SK-N-SH (cell line): ENCODE data around the gene CD300LF. TPM values are rescaled to one million over a fixed set of nuclear protein-coding genes. Genes with fewer than 3 reads are reported as not detected.

Experiments used
- CTCF ChIA-PET: fragments of 300-600, 350-600 bp; formaldehyde crosslinking; extraction: SDS; loops from one replicate; lab custom pipeline; 2021; lab: Yijun Ruan, JAX
- POLR2A ChIA-PET: fragments of 350-600 bp; sonication (Branson Sonifier 250); formaldehyde crosslinking; extraction: SDS; loops from one replicate; lab custom pipeline; 2020; ENCODE audit warnings: antibody characterized with exemption, inconsistent platforms; lab: Yijun Ruan, JAX
- DNase-seq: peaks from one replicate; pipeline ENCODE4 v3.0.0; 2012
- H2AFZ ChIP-seq: fragments of 200-600 bp; sonication (generic); 2 replicates; pipeline ENCODE4 v1.8.1; 2016; ENCODE audit warnings: antibody characterized with exemption, mild to moderate bottlenecking, low read depth
- H3F3A ChIP-seq: fragments of 200-600 bp; sonication (generic); replicated peaks from 2 replicates; pipeline ENCODE3; 2016; ENCODE audit warnings: antibody characterized with exemption, mild to moderate bottlenecking; ENCODE audit not compliant: insufficient read depth
- H3K27ac ChIP-seq, 2 experiments: fragments of 200-500 bp in 1 of 2; fragments of 200-600 bp in 1 of 2; sonication (Bioruptor generic) in 1 of 2; sonication (generic), shearing (Covaris generic) in 1 of 2; 2 replicates each; pipeline versions ENCODE4 v1.5.1 to v1.6.1; 2014 to 2016; ENCODE audit warnings: low read depth in 2 of 2, inconsistent platforms in 1 of 2, low read length in 1 of 2, mild to moderate bottlenecking in 1 of 2, mixed read lengths in 1 of 2
- H3K27me3 ChIP-seq: fragments of 200-600 bp; sonication (generic), shearing (Covaris generic); 2 replicates; pipeline ENCODE4 v1.6.1; 2016; ENCODE audit warnings: mixed run types; ENCODE audit not compliant: insufficient read depth
- H3K36me3 ChIP-seq, 2 experiments: fragments of 200-500 bp in 1 of 2; fragments of 200-600 bp in 1 of 2; sonication (Bioruptor generic) in 1 of 2; sonication (generic) in 1 of 2; replicated peaks in 1 of 2; 2 replicates each; pipeline versions ENCODE3 to v1.5.1; 2014 to 2016; ENCODE audit warnings: low read length in 1 of 2, mild to moderate bottlenecking in 1 of 2; ENCODE audit not compliant: insufficient read depth in 2 of 2, control insufficient read depth in 1 of 2
- H3K4me1 ChIP-seq, 2 experiments: fragments of 200-500 bp in 1 of 2; fragments of 200-600 bp in 1 of 2; sonication (Bioruptor generic) in 1 of 2; sonication (generic), shearing (Covaris generic) in 1 of 2; 2 replicates each; pipeline versions ENCODE4 v1.5.1 to v1.6.1; 2014 to 2016; ENCODE audit warnings: low read depth in 1 of 2, low read length in 1 of 2, mixed run types in 1 of 2; ENCODE audit not compliant: insufficient read depth in 2 of 2, control insufficient read depth in 1 of 2
- H3K4me2 ChIP-seq: fragments of 200-600 bp; sonication (generic), shearing (Covaris generic); 2 replicates; pipeline ENCODE4 v1.6.1; 2017; ENCODE audit warnings: mixed run types
- H3K4me3 ChIP-seq, 2 experiments: fragments of 200-500 bp in 1 of 2; fragments of 200-600 bp in 1 of 2; sonication (Bioruptor generic) in 1 of 2; sonication (generic), shearing (Covaris generic) in 1 of 2; 2 replicates each; pipeline versions ENCODE4 v1.5.1 to v1.8.1; 2014 to 2016; ENCODE audit warnings: low read depth in 2 of 2, inconsistent platforms in 1 of 2, low read length in 1 of 2, mild to moderate bottlenecking in 1 of 2, mixed read lengths in 1 of 2, moderate library complexity in 1 of 2
- H3K79me2 ChIP-seq: fragments of 200-600 bp; sonication (generic); 2 replicates; pipeline ENCODE4 v1.8.1; 2017; ENCODE audit warnings: mild to moderate bottlenecking; ENCODE audit not compliant: insufficient read depth
- H3K9ac ChIP-seq: fragments of 200-600 bp; sonication (generic); 2 replicates; pipeline ENCODE4 v1.6.1; 2017; ENCODE audit warnings: mixed run types
- H3K9me2 ChIP-seq: fragments of 200-600 bp; sonication (generic); 2 replicates; pipeline ENCODE4 v1.6.1; 2017; ENCODE audit warnings: mixed run types
- H3K9me3 ChIP-seq: fragments of 200-600 bp; sonication (generic); 2 replicates; pipeline ENCODE4 v1.6.1; 2017; ENCODE audit warnings: mixed run types, mild to moderate bottlenecking, moderate library complexity
- H4K20me1 ChIP-seq: fragments of 200-600 bp; sonication (generic); 2 replicates; pipeline ENCODE4 v1.6.1; 2017; ENCODE audit warnings: mild to moderate bottlenecking, mixed run types; ENCODE audit not compliant: insufficient read depth
- ELF1 ChIP-seq: IDR thresholded peaks from 2 replicates; pipeline ENCODE4 v1.4.0; 2012
- EP300 ChIP-seq, 2 experiments: IDR thresholded peaks; 2 replicates each; pipeline versions ENCODE4 v1.4.0 to v1.6.1; 2012; ENCODE audit warnings: borderline replicate concordance in 1 of 2, low read depth in 1 of 2, low read length in 1 of 2
- GATA2 ChIP-seq: sonication (generic); formaldehyde crosslinking; IDR thresholded peaks from 2 replicates; pipeline ENCODE4 v1.5.0; 2020; ENCODE audit warnings: mild to moderate bottlenecking, missing genetic modification reagents
- MEF2A ChIP-seq: IDR thresholded peaks from 2 replicates; pipeline ENCODE4 v1.4.0; 2012; ENCODE audit warnings: low read depth, borderline replicate concordance
- MXI1 ChIP-seq: IDR thresholded peaks from 2 replicates; pipeline ENCODE4 v1.6.1; 2012; ENCODE audit warnings: mild to moderate bottlenecking, low read depth, low read length, improper control_type of control experiment
- NFIC ChIP-seq: IDR thresholded peaks from 2 replicates; pipeline ENCODE4 v1.4.0; 2012; ENCODE audit warnings: borderline replicate concordance
- NRF1 ChIP-seq: IDR thresholded peaks from 2 replicates; pipeline ENCODE4 v1.6.1; 2012; ENCODE audit warnings: low read depth, mild to moderate bottlenecking, low read length
- RAD21 ChIP-seq: IDR thresholded peaks from 2 replicates; pipeline ENCODE4 v1.6.1; 2012; ENCODE audit warnings: mild to moderate bottlenecking, low read length
- RFX5 ChIP-seq: IDR thresholded peaks from 2 replicates; pipeline ENCODE4 v1.6.1; 2012; ENCODE audit warnings: mild to moderate bottlenecking, improper control_type of control experiment, low read length
- SMC3 ChIP-seq: IDR thresholded peaks from 2 replicates; pipeline ENCODE4 v1.6.1; 2012; ENCODE audit warnings: low read depth, low read length, improper control_type of control experiment
- TAF1 ChIP-seq: IDR thresholded peaks from 2 replicates; pipeline ENCODE4 v1.6.1; 2012; ENCODE audit warnings: low read depth, mild to moderate bottlenecking, low read length, moderate library complexity, borderline replicate concordance
- TCF12 ChIP-seq: IDR thresholded peaks from 2 replicates; pipeline ENCODE4 v1.4.0; 2012
- WGBS: methylation state at CpG from one replicate; pipeline ENCODE4 v1.1.6; 2017; ENCODE audit warnings: low lambda C conversion rate; 5-methylcytosine and 5-hydroxymethylcytosine counted together
- polyA plus RNA-seq, 3 experiments: library from polyadenylated mRNA; depleted of rRNA; stranded (reverse); fragments of >200 nt; gene quantifications; 2 replicates each; pipeline ENCODE4 v1.2.3, GENCODE V29; 2012
- TF ChIP-seq, protein P1 (sequence below): fragments of 150-350 bp; IDR thresholded peaks from 2 replicates; pipeline ENCODE4 v1.6.1; 2016; ENCODE audit warnings: mild to moderate bottlenecking, low read depth, low read length
- TF ChIP-seq, protein P2 (sequence below): fragments of 150-350 bp; IDR thresholded peaks from 2 replicates; pipeline ENCODE4 v1.6.1; 2017; ENCODE audit warnings: antibody characterized with exemption, low read length, low read depth, borderline replicate concordance
- TF ChIP-seq, protein P3 (sequence below): IDR thresholded peaks from 2 replicates; pipeline ENCODE4 v1.4.0; 2012; ENCODE audit warnings: low read depth, borderline replicate concordance
- TF ChIP-seq, protein P4 (sequence below): IDR thresholded peaks from 2 replicates; pipeline ENCODE4; 2012

The CD300LF gene
- polyA plus RNA-seq, 1 of the 3 experiments (the other 2 are of a cell fraction): not detected

DNA sequence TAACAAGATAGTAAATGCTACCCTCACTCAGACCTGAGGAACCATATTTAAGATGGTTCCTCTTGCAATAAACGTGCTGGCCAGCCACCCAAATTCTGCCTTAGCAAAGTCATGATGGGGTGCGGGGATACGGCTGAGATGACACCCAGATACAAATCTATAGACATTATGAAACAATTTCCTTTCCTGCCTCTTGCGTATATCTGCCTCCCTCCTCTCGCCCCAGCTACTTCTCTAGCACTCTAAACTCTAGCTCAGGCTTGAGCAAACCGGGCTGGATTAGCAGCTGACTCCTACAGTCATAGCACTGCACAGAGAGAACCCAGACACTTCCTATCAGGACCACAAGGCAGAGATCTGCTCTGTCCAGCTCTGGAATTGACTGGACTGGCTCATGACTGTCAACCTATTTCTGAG lies 22.3 kb downstream of the CD300LF start:
- H3K4me2 ChIP-seq: no peak overlapping the region
- 37% methylated on average over 6 of the region's 6 CpGs for WGBS
- H3F3A ChIP-seq: no peaks in the 10 kb centered on the region
- ChIA-PET POLR2A (no interaction called here), CTCF (interaction anchor here (0.5 to 4.0 kb wide), 4 partner anchors 27 to 124 kb away, joined by 3 to 24 read pairs (median 5); partner anchors contain the start of gene RAB37)
- no peak overlapping the region for H3K27ac ChIP-seq
- H3K9me2 ChIP-seq: no peaks in the 10 kb centered on the region
- H3K4me1 ChIP-seq: no peaks in the 10 kb centered on the region
- no peaks in the 10 kb centered on the region for H3K9me3 ChIP-seq
- no peaks in the 10 kb centered on the region for H3K27me3 ChIP-seq
- no peak overlapping the region for H2AFZ ChIP-seq
- no peak overlapping the region for H3K9ac ChIP-seq
- TF ChIP-seq, protein P1, sequence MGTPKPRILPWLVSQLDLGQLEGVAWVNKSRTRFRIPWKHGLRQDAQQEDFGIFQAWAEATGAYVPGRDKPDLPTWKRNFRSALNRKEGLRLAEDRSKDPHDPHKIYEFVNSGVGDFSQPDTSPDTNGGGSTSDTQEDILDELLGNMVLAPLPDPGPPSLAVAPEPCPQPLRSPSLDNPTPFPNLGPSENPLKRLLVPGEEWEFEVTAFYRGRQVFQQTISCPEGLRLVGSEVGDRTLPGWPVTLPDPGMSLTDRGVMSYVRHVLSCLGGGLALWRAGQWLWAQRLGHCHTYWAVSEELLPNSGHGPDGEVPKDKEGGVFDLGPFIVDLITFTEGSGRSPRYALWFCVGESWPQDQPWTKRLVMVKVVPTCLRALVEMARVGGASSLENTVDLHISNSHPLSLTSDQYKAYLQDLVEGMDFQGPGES: no peak
- TF ChIP-seq RFX5: no peak
- TF ChIP-seq GATA2 (CRISPR knock-in tag): no peak
- DNase-seq: no peak
- no peaks in the 10 kb centered on the region for H4K20me1 ChIP-seq
- H3K79me2 ChIP-seq: no peaks in the 10 kb centered on the region
- no peaks in the 10 kb centered on the region for H3K36me3 ChIP-seq
- no peak overlapping the region for H3K4me3 ChIP-seq

DNA sequence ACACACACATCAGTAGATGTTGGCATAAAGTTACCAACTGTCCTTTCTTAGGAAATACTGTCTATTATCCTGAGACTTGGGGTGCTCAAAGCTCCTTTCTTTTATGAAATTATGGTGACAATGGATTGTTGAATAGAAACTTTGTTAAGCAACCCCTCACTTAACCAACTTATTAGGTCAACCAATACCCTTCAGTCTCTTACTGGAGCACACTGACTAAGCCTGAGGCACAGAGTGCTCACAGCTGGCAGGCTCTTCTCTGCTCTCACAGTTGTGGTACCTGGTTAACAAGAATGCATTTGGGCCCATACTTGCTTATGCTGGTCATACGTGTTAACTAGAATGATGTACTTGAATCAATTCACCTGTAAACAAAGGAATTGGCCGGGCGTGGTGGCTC lies 24.8 kb downstream of the CD300LF start:
- 66% methylated on average over 3 of the region's 3 CpGs for WGBS
- Histone ChIP-seq H3K9ac (no peak overlapping the region), H3K9me3 (no peaks in the 10 kb centered on the region), H3K4me2 (no peak overlapping the region), H3K9me2 (no peaks in the 10 kb centered on the region), H3F3A (no peaks in the 10 kb centered on the region), H3K4me3 (no peak overlapping the region), H2AFZ (no peak overlapping the region), H3K4me1 (no peaks in the 10 kb centered on the region), H3K27ac (no peak overlapping the region), H4K20me1 (no peaks in the 10 kb centered on the region), H3K36me3 (no peaks in the 10 kb centered on the region), H3K27me3 (no peaks in the 10 kb centered on the region), H3K79me2 (no peaks in the 10 kb centered on the region)
- ChIA-PET POLR2A (no interaction called here), CTCF (interaction anchor here (1.2 to 2.4 kb wide), 3 partner anchors 31 to 83 kb away, joined by 3 to 11 read pairs (median 4); no protein-coding TSS in a partner anchor)
- TF ChIP-seq EP300 (IDR thresholded peaks at IDR 0.05; ENCODE audit: borderline replicate concordance in 1 of 2, low read depth in 1 of 2, low read length in 1 of 2) (no peak), MXI1 (no peak), MEF2A (no peak), SMC3 (no peak)
- TF ChIP-seq, protein P2, sequence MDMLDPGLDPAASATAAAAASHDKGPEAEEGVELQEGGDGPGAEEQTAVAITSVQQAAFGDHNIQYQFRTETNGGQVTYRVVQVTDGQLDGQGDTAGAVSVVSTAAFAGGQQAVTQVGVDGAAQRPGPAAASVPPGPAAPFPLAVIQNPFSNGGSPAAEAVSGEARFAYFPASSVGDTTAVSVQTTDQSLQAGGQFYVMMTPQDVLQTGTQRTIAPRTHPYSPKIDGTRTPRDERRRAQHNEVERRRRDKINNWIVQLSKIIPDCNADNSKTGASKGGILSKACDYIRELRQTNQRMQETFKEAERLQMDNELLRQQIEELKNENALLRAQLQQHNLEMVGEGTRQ: no peak
- no peak for DNase-seq

DNA sequence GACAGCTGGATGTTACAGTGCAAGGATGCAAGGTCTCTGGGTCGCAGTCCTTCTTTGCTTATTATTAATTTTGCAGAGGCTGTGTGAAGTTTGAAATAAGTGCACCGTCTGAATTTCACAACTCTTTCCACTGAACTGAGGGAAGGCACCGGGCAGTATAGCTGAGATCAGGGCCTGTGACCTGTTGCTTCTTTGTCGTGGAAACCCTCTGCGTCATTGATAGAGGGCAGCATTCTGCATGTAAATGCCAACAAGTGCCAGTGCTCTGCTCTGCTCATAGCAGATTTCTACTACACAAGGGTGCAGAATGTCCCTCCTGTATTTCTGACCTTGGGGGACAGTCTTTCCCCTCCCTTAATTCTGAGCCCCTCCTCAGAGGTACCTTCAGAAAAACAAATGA lies 26.0 kb downstream of the CD300LF start:
- H3K36me3 ChIP-seq: no peaks in the 10 kb centered on the region
- H3K4me1 ChIP-seq: no peaks in the 10 kb centered on the region
- H3K9me2 ChIP-seq: no peaks in the 10 kb centered on the region
- H3K79me2 ChIP-seq: no peaks in the 10 kb centered on the region
- no peak overlapping the region for H3K4me3 ChIP-seq
- no peaks in the 10 kb centered on the region for H4K20me1 ChIP-seq
- no peak overlapping the region for H3K4me2 ChIP-seq
- no peak overlapping the region for H2AFZ ChIP-seq
- H3K27me3 ChIP-seq: no peaks in the 10 kb centered on the region
- no peak overlapping the region for H3K27ac ChIP-seq
- CTCF ChIA-PET: interaction anchor here (0.7 to 2.4 kb wide), 5 partner anchors 9 to 177 kb away, joined by 3 to 11 read pairs (median 3); partner anchors contain the start of gene RAB37
- TF ChIP-seq NRF1: no peak
- TF ChIP-seq, protein P3, sequence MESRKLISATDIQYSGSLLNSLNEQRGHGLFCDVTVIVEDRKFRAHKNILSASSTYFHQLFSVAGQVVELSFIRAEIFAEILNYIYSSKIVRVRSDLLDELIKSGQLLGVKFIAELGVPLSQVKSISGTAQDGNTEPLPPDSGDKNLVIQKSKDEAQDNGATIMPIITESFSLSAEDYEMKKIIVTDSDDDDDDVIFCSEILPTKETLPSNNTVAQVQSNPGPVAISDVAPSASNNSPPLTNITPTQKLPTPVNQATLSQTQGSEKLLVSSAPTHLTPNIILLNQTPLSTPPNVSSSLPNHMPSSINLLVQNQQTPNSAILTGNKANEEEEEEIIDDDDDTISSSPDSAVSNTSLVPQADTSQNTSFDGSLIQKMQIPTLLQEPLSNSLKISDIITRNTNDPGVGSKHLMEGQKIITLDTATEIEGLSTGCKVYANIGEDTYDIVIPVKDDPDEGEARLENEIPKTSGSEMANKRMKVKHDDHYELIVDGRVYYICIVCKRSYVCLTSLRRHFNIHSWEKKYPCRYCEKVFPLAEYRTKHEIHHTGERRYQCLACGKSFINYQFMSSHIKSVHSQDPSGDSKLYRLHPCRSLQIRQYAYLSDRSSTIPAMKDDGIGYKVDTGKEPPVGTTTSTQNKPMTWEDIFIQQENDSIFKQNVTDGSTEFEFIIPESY: no peak
- no peak for TF ChIP-seq TAF1
- TF ChIP-seq, protein P4, sequence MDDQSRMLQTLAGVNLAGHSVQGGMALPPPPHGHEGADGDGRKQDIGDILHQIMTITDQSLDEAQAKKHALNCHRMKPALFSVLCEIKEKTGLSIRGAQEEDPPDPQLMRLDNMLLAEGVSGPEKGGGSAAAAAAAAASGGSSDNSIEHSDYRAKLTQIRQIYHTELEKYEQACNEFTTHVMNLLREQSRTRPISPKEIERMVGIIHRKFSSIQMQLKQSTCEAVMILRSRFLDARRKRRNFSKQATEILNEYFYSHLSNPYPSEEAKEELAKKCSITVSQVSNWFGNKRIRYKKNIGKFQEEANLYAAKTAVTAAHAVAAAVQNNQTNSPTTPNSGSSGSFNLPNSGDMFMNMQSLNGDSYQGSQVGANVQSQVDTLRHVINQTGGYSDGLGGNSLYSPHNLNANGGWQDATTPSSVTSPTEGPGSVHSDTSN: no peak
- TF ChIP-seq GATA2 (CRISPR knock-in tag): no peak
- TF ChIP-seq TCF12: no peak
- TF ChIP-seq RAD21: no peak
- TF ChIP-seq, protein P1: no peak
- TF ChIP-seq ELF1: no peak
- TF ChIP-seq MEF2A: no peak
- no peak for TF ChIP-seq NFIC
- no peak for DNase-seq
- no peaks in the 10 kb centered on the region for H3K9me3 ChIP-seq
- POLR2A ChIA-PET: no interaction called here
- 29% methylated on average over 5 of the region's 5 CpGs for WGBS
- H3K9ac ChIP-seq: no peak overlapping the region
- no peaks in the 10 kb centered on the region for H3F3A ChIP-seq
